Endodermal cell (in vitro differentiated cells): ENCODE measurements around the gene CD34. TPM values are rescaled to one million over a fixed set of nuclear protein-coding genes. Genes with fewer than 3 reads are reported as not detected.

Source experiments
- DNase-seq: peaks from one replicate; pipeline ENCODE4 v3.0.0-alpha.2; 2017
- H3K27ac ChIP-seq: 2 replicates; pipeline ENCODE4 v1.5.1; 2013; ENCODE audit warnings: mild to moderate bottlenecking, low read depth, low read length, moderate library complexity
- H3K27me3 ChIP-seq: 2 replicates; pipeline ENCODE4 v1.6.1; 2013; ENCODE audit warnings: mild to moderate bottlenecking, low read length, moderate library complexity; ENCODE audit not compliant: insufficient read depth, control insufficient read depth, poor library complexity, severe bottlenecking
- H3K36me3 ChIP-seq: 2 replicates; pipeline ENCODE4 v1.7.0; 2013; ENCODE audit warnings: mild to moderate bottlenecking, low read length, moderate library complexity; ENCODE audit not compliant: control insufficient read depth, insufficient read depth
- H3K4me1 ChIP-seq: one replicate; pipeline ENCODE4 v1.7.0; 2013; ENCODE audit warnings: low read length; ENCODE audit not compliant: control insufficient read depth, insufficient read depth
- H3K4me3 ChIP-seq: 2 replicates; pipeline ENCODE4 v1.5.1; 2013; ENCODE audit warnings: mild to moderate bottlenecking, low read length, moderate library complexity
- H3K9ac ChIP-seq: 2 replicates; pipeline ENCODE4 v1.6.1; 2013; ENCODE audit warnings: mild to moderate bottlenecking, low read length, moderate library complexity; ENCODE audit not compliant: poor library complexity, severe bottlenecking; ENCODE audit errors: extremely low read depth
- H3K9me3 ChIP-seq: 2 replicates; pipeline ENCODE4 v1.6.1; 2013; ENCODE audit warnings: mild to moderate bottlenecking, low read length, moderate library complexity; ENCODE audit not compliant: control insufficient read depth
- H3K27ac Mint-ChIP-seq: 2 replicates; pipeline ENCODE4 v1.8.0; 2020; ENCODE audit warnings: mixed read lengths
- H3K27me3 Mint-ChIP-seq: 2 replicates; pipeline ENCODE4 v1.8.0; 2021; ENCODE audit warnings: mild to moderate bottlenecking, mixed read lengths; ENCODE audit not compliant: insufficient read depth
- H3K36me3 Mint-ChIP-seq: 2 replicates; pipeline ENCODE4 v1.8.0; 2020; ENCODE audit warnings: low read depth, mixed read lengths
- H3K4me1 Mint-ChIP-seq: 2 replicates; pipeline ENCODE4 v1.8.0; 2020; ENCODE audit warnings: mixed read lengths
- H3K4me3 Mint-ChIP-seq: 2 replicates; pipeline ENCODE4 v1.8.0; 2020; ENCODE audit warnings: mild to moderate bottlenecking, moderate library complexity, mixed read lengths
- H3K9me3 Mint-ChIP-seq: 2 replicates; pipeline ENCODE4 v1.8.0; 2020; ENCODE audit warnings: mild to moderate bottlenecking, mixed read lengths
- CTCF ChIP-seq: fragments of 200-600 bp; sonication (generic); conservative IDR thresholded peaks from 2 replicates; pipeline ENCODE4 v1.5.0; 2021; ENCODE audit warnings: antibody characterized with exemption, mild to moderate bottlenecking
- WGBS, 2 experiments: methylation state at CpG; one replicate each; pipeline versions ENCODE4 v1.1.5 to v1.1.7; 2013; ENCODE audit warnings: missing lambda C conversion rate in 2 of 2, mixed read lengths in 1 of 2; ENCODE audit not compliant: insufficient coverage in 1 of 2, insufficient read length in 1 of 2; 5-methylcytosine and 5-hydroxymethylcytosine counted together
- total RNA-seq, 2 donors: library from RNA; stranded (reverse); fragmentation: NEBNext Ultra II Directional in 1 of 2; extraction: Animal tissue kit (Norgen Biotek cat#: 25700) in 1 of 2; gene quantifications; 2 replicates in 1 of 2; 3 replicates in 1 of 2; pipeline ENCODE4 v1.2.1, GENCODE V29; 2021

CD34 gene
- total RNA-seq, 2 donors from 2014 or later = 1.6 to 6.9 TPM

GRCh38 chr1:207858806-207859205 lies 52.1 kb downstream of the CD34 start:
- Histone ChIP-seq H3K36me3 (no peaks in the 10 kb centered on the region), H3K9ac (no peak overlapping the region), H3K4me3 (no peak overlapping the region), H3K4me1 (no peaks in the 10 kb centered on the region), H3K9me3 (no peaks in the 10 kb centered on the region), H3K27me3 (no peaks in the 10 kb centered on the region), H3K27ac (no peak overlapping the region)
- H3K27ac Mint-ChIP-seq = no peak overlapping the region
- H3K4me1 Mint-ChIP-seq = no peaks in the 10 kb centered on the region
- no peak overlapping the region for H3K4me3 Mint-ChIP-seq
- no peaks in the 10 kb centered on the region for H3K36me3 Mint-ChIP-seq
- WGBS, 2 experiments = 69 to 73% methylated on average over 4 of the region's 4 CpGs
- H3K9me3 Mint-ChIP-seq = no peaks in the 10 kb centered on the region
- H3K27me3 Mint-ChIP-seq = no peaks in the 10 kb centered on the region
- TF ChIP-seq CTCF = no peak
- DNase-seq = peak; percentile 41

GRCh38 chr1:207858281-207858680 lies 52.6 kb downstream of the CD34 start:
- Mint-ChIP-seq H3K27me3 (no peaks in the 10 kb centered on the region), H3K4me3 (no peak overlapping the region), H3K36me3 (no peaks in the 10 kb centered on the region), H3K27ac (no peak overlapping the region), H3K9me3 (no peaks in the 10 kb centered on the region), H3K4me1 (peaks cover 3% of the 10 kb centered on the region)
- 87 to 100% methylated on average over 1 of the region's 1 CpG for WGBS, 2 experiments
- H3K4me3 ChIP-seq = no peak overlapping the region
- no peaks in the 10 kb centered on the region for H3K9me3 ChIP-seq
- H3K36me3 ChIP-seq = no peaks in the 10 kb centered on the region
- no peak for TF ChIP-seq CTCF
- H3K27ac ChIP-seq = no peak overlapping the region
- DNase-seq = no peak
- no peaks in the 10 kb centered on the region for H3K27me3 ChIP-seq
- peaks cover 3% of the 10 kb centered on the region for H3K4me1 ChIP-seq
- no peak overlapping the region for H3K9ac ChIP-seq

- peak; percentile 11 for DNase-seq
- H3K9me3 Mint-ChIP-seq = no peaks in the 10 kb centered on the region
- no peaks in the 10 kb centered on the region for H3K27me3 Mint-ChIP-seq
- no peaks in the 10 kb centered on the region for H3K27me3 ChIP-seq
- H3K4me1 Mint-ChIP-seq = peaks cover 7% of the 10 kb centered on the region
- H3K27ac ChIP-seq = no peak overlapping the region
- H3K4me3 ChIP-seq = no peak overlapping the region
- no peaks in the 10 kb centered on the region for H3K9me3 ChIP-seq
- no peak overlapping the region for H3K4me3 Mint-ChIP-seq
- no peaks in the 10 kb centered on the region for H3K36me3 ChIP-seq
- H3K36me3 Mint-ChIP-seq = no peaks in the 10 kb centered on the region
- H3K4me1 ChIP-seq = peaks cover 4% of the 10 kb centered on the region
- H3K9ac ChIP-seq = no peak overlapping the region
- H3K27ac Mint-ChIP-seq = no peak overlapping the region
- 93 to 94% methylated on average over 7 of the region's 7 CpGs for WGBS, 2 experiments
- TF ChIP-seq CTCF = no peak
Measured at GRCh38 chr1:207857447-207857846, 53.5 kb downstream of the CD34 start.
